Cerebellar nuclear complex (tissue), 1 donor: ENCODE measurements around the gene TTC7B.
A peak's percentile ranks its signal among the peaks of the same experiment; 100 is the strongest.

Experiments used
- DNase-seq, 2 experiments: peaks; one replicate each; lab custom pipeline; 2025; lab: John Stamatoyannopoulos, UW

TTC7B gene

DNA sequence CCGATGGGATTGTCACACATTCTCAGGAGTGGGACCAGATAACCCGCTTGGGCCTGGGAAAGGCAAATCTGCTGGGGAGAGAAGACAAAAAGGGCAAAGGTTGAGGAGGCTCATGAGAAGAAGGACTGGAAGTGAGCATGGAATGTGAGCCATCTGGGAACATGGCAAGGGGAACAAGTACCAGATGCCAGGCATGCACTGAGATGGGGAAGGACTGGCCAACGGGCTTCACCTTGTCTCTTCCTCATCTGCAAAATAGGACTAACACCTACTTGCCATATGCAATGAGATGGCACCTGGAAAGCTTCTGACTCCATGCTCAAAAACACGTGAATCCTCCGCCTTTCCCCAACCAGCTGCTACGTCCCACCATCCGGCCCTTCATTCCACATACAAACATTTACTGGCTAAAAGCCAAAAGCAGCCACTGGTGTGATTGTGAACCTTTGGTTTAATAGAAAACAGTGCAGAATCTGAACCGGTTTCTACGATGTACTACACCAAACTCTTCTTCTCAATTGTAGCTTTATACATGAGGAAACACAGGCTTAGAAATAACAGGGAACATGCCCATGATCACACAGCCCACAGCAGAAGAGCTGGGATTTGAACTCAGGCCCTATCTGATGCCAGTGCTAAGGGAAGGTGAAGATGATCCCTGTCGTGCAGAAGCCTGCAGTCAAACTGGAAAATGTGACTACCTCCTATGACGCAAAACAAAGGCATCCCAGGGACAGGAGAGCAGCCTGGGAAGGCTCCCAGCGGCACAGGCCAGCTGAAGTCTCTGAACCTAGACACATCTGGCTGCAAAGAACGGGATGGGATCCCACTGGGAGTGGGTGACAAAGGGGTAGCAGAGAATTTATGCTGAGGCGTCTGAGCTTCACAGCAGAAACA is 112.1 kb downstream of the TTC7B start:
- no peak for DNase-seq

DNA sequence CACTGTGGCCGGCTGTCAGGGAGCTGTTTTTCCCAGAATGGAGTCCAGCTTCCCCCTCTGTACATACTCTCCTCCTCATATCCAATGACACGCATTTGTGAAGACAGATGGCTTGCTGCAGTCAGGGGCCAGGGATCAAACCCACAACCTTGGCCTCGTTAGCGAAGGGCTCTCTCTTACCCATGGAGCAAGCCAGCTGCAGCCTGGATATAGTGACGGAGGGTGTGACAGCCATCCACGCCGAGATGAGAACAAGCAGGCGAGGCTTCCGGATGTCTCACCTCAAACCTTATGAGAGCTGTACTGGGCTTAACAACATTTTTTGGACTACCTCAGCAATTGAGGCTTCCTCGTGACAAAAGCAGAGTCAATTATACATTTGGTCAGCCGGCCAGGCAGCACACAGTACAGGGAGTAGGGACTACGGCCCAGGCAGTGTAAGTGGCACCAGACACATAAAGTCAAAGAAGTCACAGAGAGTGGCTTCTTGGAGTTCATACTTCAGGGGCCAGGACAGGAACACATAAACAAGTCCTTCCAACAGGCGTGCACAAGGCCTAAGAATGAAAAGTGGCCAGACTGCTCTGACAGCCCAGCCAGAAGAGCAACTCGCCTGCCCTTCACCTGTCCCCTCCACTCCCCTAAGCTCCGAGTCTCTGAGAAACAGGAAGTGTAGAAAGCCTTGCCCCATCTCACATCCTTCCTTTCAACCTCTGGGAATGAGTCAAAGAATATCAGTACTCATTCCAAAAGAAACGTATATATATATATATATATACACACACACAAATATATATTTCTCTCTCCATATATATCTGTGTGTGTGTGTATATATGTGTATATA is 115.1 kb downstream of the TTC7B start:
- no peak for DNase-seq

DNA sequence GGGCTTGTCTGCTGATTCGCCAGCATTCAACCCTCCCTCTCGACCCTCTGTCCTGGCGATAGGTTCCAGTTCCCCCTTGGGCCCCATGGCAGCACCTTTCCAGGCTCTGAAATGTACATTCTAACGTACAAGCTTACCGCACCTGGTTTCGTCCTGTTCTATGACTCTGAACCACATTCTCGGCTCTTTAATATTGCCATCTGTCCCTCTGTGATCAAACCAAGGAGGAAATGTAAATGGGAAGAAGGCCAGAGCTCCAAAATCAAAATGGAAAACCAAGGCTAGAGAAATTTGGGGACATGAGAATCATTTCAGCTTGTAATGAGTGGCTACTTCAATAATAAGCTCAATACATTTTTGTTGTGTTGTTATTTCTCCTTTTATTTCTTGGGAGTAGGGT is 117.2 kb downstream of the TTC7B start:
- DNase-seq: peak in 1 of 2 experiments; percentile 44

DNA sequence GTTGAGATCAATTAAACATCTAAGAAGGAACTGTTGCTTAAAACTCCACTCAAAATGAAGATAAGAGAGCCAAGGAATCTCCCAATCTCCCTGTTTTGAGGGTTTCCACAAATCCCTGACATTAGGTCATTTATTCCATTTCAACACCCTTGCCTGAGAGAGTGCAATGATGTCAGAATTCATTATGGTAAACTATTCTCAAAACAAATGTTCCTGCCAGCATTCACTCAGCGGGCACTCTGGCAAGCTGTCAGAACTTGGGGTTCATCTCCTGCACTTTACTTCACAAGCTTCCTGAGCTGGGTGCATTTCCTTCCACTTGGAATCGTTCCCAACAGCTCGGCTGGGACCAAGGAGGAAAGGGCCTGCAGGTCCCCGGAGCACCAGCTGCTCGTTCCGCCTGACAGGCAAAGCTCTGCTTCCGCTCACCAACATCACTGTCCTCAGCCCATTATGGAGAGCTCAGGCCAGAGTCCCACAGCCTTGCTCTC is 117.8 kb downstream of the TTC7B start:
- DNase-seq: peak; percentile 88 to 95

DNA sequence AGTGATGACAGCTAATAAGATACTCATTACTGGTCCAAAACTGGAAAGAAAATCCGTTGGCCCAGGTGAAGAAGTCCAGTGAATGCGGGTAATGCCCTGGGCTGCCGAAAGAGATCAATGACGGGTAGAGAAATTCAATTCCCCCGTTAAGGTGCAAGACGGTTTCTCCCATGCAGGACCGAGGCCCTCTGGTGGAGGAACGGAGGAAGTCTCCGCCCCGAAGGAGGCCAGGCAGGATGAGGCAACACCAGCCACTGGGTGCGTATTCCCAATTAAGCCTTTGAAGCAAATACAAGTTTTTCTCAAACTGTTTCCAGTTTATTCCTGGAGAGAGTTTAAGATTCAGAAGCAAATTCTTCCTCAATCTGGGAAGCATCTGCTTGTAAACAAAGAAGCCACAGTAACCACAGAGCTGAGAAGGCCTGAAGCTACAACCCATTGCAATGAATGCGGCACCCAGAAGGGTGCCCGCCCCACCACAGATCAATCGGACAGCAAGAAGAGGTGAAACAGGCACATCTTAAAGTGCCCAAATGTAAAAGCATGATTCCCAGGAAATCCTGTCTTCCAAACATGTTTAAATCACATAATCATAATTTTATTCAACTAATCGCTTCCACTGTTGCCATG is 118.5 kb downstream of the TTC7B start:
- peak in 1 of 2 experiments; percentile 91 for DNase-seq

DNA sequence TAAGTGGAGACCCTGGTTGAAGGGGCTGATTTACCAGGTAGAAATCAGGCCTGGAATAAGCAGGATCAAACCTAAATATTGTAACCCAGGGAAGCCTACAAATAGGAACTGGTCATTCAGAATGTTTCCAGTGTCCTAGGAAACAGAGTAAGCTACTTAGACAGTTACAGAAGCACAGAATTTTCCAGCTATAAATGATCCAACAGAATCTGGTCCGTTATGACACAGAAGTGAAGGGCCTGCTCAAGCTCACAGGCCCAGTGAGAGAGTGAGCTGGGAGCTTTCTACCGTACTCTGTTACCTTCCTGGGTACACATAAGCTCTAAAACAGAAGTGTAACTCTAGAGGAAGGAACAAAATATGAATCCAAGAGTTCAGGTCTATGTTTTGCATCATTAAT is 119.1 kb downstream of the TTC7B start:
- DNase-seq: no peak

DNA sequence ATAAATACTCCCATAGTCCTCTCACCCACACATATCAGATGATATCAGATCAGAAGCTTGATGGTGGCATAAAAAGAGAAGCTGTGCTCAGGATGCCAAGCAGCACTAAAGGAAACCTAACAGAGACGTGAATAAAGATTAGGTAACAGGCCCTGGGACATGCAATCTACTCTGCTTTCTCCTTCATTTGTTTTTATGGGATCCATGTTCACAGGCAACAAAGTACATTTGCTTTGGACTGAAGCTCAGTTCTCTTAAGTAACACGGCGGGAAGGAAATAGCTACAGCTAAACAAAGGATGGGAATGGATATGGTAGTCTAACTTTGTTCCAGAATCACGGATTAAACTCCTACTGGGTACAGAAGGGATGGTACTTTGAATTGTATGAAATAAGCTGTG is 119.5 kb downstream of the TTC7B start:
- DNase-seq: no peak

DNA sequence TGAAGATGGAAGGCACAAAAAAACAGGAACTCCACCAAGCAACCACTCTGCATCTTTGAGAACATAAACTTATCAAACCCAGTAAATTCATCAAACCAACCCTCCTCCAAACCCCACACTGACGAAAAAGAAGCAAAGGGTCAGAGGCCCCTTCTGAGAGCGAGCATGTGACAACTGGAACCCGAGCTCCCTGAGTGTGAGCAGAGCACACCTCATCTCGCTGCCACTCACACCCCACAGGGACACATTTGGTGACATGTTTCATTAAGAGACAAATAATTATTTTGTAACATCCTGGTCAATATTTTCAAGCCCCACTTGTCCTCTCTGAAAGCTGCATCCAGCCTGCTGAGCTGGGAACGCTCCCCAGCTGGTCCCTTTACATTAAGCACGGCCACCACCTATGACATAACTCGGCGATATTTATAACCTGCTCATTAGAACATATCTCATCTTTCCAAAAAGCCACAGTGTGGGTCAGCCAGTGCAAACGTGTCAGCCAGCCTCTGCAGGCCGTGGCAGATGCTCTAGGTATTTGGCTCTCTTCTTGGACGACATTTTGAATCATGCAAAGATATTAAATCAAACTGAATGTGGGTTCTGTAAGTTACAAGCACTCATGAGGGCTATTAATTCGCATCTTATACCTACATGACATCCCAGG is 120.1 kb downstream of the TTC7B start:
- DNase-seq: no peak

DNA sequence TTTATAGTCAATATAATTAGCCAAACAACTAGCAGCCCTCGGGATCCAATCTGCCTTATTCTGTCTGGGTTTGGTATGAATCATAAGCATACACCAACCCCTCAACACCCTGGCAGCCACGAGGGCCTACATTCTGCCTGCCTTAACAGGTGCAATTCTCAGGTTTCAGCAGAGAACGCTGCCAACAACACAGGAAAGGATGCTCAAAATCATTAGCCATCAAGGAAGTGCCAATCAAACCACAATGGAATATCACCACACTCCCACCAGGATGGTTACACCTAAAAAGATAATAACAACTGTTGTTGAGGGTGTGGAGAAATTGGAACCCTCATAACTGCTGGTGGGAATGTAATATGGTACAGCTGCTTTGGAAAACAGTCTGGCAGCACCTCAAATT is 122.8 kb downstream of the TTC7B start:
- DNase-seq: no peak

DNA sequence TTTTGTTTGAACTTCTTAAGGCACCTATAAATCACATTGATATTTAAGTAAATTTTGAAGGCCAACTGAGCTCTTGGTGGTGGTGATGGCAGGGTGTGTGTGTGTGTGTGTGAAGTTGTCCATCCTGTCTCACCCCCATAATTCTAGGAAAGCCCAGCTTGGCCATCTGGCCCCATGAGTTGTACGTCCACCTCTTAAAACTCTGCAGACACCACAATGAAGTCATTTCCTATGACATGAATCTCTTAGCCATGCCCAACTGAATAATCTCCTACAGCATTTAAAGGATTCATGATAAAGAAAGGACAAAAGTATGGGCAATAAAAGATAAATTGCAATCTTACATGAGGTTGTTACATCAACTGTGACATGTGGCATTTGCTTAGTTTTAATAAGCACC is 123.4 kb downstream of the TTC7B start:
- DNase-seq: no peak

DNA sequence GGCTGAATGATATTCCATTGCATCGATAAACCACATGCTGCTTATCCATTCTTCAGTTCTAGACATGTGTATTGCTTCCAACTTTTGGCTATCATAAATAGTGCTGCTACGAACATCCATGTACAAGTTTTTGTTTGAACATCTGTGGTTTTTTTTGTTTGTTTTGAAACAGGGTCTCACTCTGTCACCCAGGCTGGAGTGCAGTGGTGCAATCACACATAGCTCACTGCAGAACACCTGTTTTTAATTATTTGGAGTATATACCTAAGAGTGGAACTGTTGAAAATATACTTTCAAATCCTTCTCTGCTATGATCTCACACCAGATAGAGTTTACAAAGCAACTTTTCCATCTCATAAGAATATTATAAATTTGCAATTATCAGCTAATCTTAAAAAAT is 124.2 kb downstream of the TTC7B start:
- DNase-seq: no peak

DNA sequence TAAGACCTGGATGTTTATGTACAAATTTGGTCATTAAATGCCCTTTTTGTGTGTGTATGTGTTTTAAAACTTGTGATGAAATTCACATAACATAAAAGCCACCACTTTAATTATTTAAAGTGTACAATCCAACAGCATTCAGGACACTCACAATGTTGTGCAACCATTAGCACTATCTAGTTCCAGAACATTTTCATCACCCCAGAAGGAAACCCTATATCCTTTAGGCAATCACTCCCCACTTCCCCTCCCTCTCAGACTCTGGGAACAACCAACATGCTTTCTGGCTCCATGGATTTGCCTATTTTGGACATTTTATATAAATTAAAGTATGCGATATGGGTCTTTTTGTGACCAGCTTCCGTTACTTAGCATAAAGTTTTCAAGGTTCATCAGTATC is 124.6 kb downstream of the TTC7B start:
- DNase-seq: no peak

DNA sequence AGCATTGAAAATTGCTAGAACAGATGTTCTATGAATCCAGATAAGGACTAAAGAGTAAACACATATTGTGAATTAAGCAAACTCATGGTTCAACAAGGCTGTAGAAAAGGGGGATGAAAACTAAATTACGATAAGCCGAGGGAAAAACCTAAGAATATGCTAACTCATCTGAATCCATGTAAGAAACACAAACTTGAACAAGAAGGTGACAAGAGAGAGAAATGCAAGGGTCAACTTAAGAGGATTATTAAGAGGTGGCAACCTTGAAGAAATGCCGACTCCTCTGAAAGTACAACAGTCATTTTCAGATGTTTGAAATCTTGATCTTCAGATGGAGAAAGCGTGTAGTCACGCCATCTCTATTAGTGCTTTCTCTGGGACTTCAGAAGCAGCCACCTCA is 128.6 kb downstream of the TTC7B start:
- DNase-seq: no peak

DNA sequence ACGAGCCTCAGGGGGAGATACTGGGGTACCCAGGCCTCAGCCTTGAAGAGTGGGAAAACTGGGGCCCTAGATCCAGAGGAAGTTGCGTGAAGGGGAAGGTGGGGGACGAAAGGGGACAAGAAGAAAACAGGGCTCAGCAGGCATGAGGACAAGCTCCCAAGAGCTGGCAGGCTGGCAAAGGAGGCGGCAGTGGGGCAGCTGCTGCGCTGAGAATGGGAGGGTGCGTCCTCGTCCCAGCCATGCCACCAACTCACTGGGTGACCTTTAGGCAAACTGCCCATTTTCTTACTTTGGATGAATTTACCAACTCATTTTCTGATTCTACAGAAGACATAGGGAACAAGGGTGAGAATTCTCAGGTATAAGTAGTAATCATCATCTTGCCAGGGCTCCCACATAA is 133.6 kb downstream of the TTC7B start:
- DNase-seq: no peak

DNA sequence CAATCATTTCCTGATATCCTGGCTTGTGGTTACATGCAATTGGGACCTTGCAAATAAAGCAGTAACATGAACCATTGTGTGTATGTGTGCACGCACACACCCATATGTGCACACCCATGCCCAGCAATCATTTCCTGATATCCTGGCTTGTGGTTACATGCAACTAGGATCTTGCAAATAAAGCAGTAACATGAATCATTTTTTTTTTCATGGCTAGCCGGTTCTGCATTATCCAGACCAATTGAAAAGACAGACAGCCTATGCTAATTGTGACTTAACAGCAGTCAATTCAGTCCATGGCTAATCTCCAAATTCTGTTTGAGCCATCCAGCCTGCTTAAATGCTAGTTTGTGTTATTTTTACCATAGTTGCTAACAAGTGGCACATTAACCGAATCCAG is 134.3 kb downstream of the TTC7B start:
- no peak for DNase-seq

DNA sequence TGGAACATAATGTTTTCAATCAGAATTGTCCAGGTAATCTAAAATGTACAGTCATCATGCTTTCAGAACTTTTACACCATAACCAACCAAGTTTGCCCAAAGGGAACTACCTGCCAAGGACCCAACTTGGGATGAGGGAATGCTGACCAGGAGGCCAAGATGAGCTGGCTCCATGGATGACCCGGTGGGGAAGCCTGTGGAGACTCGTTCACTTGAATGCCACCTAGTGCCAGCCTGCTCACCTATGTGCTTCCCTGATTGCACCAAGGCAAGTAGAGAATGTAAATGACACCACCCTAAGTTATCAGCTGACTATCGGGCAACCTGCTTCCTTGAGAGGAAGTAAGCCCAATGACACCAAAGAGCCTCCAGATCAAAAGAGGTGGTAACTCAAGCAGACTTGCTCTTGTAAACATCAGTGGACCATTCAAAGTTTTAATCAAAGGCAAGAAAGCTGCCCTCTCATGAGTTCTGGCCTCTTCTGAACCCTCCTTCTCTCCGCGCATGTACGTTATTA is 137.3 kb downstream of the TTC7B start:
- DNase-seq: no peak

DNA sequence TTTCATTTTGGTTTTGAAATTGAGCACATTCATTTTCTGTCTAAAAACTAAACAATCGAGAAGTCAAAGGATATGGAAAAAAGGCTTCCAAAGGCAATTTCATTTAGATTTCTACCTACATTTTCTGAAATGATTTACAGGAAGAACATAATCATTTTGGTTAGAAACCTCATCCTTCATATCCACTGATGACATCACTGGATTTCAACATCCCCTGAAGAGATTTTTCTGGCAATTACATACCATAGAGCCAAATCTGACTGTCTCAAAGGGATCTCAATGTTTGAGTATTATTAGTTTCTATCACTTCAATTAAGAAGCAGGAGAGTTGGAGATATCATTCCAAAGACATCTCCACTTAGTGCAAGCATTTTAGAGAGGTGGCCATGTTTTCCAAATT is 137.8 kb downstream of the TTC7B start:
- DNase-seq: no peak

DNA sequence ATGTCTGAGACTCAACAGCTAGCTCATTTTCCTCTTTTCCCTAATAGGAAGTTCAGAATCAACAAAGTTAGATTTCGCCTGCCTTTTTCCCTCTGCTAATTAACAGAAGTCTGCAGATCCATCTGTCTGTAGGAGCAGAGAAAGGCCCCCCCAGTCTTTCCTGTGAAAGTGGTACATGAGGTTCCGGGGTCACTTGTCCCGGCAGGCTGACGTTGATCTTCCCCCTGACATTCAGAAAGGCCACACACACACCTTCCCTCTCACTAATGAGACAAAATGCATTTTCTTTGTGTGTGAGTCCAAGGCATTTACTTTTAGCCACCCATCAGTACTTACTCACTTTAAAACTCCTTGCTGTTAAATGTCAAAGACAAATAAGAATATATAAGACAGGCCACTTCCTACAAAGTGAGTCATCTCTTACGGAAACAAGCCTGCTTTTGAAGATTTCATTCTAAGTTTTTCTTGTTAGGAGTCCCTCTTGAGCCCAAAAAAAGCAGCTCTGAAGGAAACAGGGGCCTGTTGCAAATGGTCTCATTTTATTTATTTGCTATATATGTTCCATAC is 138.7 kb downstream of the TTC7B start:
- DNase-seq: no peak

DNA sequence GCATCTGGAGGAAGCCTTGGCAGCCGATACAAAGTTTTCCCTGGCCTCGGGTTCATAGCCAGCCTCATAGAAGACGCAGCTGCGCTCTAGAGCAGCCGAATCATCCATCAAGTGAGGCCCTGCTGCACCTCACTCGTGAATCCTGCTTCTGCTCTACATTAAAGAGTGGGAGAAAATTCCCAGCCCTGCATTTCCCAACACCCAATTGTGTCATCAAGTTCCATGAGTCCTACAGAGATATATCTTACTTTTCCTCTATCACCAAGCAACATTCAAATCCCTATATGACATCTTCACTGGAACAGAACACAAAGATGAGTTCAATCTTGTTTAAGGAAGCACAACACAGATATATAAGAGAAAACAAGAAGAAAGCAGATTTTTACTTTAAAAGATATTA is 139.3 kb downstream of the TTC7B start:
- no peak for DNase-seq

DNA sequence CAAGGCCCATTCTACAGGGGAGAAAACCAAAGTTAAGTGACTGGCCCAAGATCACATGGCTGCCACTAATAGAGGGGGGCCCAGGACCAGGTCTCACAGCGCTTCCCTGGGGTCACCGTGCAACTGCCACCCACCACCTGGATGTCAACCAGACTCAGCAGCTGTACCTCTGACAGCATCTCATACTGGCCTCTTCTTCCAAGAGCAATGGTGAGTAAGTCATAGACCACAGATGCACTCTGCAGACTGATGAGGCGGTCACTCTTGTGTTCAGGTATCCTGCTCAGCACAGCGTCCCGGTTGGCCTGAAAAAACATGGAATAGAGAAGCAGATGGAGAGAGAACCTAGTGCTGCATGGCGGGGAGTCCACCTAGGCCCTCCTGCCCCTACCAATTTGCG is 139.9 kb downstream of the TTC7B start:
- no peak for DNase-seq

DNA sequence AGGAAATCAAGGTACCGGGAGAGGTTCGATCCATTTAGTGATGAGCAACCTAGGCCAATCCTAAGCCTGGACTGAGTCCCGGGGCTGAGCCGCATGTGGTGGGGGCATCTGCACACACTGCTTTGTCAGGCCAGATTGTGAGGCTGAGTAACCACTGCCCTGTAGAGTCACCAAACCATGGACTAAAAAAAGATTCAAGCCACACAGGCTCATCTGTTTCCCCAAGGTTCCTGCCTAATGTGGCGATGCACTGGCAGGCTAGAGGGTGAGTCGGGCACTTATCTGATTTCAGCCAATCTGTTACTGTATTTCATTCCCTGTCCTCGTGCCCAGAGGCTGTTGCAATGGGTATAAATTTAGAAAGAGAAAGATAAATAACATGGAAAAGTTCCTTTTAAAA is 140.8 kb downstream of the TTC7B start:
- peak; percentile 92 to 97 for DNase-seq
